GM12892 (cell line): Measurements from ENCODE around the gene OPCML.

ENCODE experiments used
- POLR2AphosphoS5 ChIP-seq: IDR thresholded peaks from 2 replicates; pipeline ENCODE4 v1.6.1; 2011; ENCODE audit warnings: low read depth, low read length, control low read depth
- TAF1 ChIP-seq: IDR thresholded peaks from 2 replicates; pipeline ENCODE4 v1.6.1; 2011; ENCODE audit warnings: low read depth, mild to moderate bottlenecking, control low read depth, low read length, borderline replicate concordance

DNA sequence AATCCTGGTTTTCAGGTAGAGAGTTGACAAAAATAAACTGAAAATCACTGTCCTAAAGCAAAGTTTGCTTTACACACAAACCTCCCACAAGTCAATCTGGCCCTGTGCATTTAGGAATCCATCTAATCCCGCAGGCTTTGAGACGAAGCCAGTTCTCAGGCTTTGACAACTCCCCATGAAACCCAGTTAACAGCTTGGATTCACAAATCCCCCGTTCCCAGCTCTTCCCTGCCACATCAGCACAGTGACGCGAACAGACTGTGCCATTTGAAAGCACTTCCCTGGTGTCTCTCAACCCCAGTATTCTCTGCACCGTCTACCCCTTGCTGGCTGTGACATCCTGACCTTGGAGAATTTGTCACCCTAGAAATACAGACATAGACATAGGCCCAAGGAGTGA, 117.8 kb downstream of the OPCML start:
- TF ChIP-seq TAF1 (no peak), POLR2AphosphoS5 (no peak)
